ENCODE measurements around the gene HCLS1.
"Not testable (repeated sequence)": the region's sequence is repeated elsewhere in the genome, so short reads cannot be mapped to it uniquely, and the experiment has no call there.

HCLS1 gene

DNA sequence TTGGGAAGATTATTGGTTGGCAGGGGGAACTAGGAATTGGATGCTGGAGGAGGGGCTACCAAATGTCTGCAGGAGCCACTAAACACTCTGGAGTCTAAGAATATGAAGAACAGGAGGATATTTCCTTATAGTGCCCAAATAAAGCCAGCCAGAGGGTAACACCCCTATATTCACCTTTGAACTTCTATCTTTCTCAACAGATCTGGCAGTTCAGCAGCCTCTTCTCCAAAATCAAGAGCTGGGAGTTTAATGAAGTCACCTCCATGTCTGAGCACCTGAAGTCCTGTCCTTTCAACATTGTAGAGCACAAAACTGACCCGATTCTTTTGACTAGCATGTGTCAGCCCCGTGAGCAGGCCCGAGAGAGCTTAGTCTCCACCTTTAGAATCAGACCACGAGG, 34.2 kb downstream of the HCLS1 start:
- H3K4me3 ChIP-seq (ENCODE audit: low read depth, low read length): no peak overlapping the region
- TF ChIP-seq, protein P1, sequence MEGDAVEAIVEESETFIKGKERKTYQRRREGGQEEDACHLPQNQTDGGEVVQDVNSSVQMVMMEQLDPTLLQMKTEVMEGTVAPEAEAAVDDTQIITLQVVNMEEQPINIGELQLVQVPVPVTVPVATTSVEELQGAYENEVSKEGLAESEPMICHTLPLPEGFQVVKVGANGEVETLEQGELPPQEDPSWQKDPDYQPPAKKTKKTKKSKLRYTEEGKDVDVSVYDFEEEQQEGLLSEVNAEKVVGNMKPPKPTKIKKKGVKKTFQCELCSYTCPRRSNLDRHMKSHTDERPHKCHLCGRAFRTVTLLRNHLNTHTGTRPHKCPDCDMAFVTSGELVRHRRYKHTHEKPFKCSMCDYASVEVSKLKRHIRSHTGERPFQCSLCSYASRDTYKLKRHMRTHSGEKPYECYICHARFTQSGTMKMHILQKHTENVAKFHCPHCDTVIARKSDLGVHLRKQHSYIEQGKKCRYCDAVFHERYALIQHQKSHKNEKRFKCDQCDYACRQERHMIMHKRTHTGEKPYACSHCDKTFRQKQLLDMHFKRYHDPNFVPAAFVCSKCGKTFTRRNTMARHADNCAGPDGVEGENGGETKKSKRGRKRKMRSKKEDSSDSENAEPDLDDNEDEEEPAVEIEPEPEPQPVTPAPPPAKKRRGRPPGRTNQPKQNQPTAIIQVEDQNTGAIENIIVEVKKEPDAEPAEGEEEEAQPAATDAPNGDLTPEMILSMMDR (IDR thresholded peaks at IDR 0.05; ENCODE audit: borderline replicate concordance, insufficient read depth, low read depth, low read length): no peak

- H3K4me3 ChIP-seq (ENCODE audit: low read depth, low read length): no peak overlapping the region
- TF ChIP-seq, protein P1 (IDR thresholded peaks at IDR 0.05; ENCODE audit: borderline replicate concordance, insufficient read depth, low read depth, low read length): no peak
Measured at GRCh38 chr3:121624147-121624899, 36.4 kb downstream of the HCLS1 start.

DNA sequence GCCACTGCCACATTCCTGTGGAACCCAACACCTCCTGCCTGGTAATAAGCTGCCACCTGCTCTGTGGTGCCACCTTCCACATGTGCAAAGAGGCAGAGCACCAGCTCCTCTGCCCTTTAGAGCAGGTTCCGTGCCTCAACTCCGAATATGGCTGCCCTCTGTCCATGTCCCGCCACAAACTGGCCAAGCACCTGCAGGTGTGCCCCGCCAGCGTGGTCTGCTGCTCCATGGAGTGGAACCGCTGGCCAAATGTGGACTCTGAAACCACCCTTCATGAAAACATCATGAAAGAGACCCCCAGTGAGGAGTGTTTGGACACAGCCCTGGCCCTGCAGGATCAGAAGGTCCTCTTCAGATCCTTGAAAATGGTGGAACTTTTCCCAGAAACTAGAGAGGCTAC, 39.2 kb downstream of the HCLS1 start:
- no peak overlapping the region for H3K4me3 ChIP-seq (ENCODE audit: low read depth, low read length)
- TF ChIP-seq, protein P1 (IDR thresholded peaks at IDR 0.05; ENCODE audit: borderline replicate concordance, insufficient read depth, low read depth, low read length): no peak

DNA sequence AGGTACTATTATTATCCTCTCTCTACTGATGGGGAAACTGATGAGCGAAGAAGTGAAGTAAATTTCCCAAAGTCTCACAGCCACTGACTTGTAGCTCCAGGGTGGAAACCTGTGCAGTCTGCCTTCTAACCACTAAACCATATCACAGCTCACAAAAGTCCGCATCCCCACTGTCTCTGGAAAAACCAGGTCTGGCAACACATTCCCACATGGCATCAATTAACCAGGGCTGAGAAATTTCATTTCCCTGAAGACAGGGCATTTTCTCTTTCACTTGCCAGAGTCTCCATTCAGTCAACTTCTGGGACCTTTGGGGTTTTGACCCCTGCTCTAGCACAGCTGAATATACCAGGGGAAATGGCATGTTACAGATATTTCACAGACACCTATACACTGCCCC, 41.0 kb downstream of the HCLS1 start:
- H3K4me3 ChIP-seq (ENCODE audit: low read depth, low read length): no peak overlapping the region
- TF ChIP-seq, protein P1 (IDR thresholded peaks at IDR 0.05; ENCODE audit: borderline replicate concordance, insufficient read depth, low read depth, low read length): no peak

DNA sequence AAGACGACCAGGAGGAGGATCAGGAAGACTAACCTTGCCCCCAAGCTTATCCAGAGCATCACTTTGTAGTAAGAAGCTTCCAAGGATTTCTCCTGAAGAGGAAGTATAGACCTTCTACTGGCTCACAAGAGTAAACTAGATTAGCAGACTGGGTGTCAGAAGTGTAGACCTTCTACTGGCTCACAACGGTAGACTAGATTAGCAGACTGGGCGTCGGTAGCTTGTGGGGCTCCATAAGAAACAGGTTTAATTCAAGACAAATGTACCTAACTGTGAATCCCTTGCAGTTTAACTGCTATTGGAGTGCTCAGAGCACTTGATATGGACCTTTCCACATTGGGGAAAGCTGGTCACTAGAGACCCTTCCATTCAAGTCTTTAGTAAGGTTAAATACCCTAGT, 54.6 kb downstream of the HCLS1 start:
- TF ChIP-seq, protein P1 (IDR thresholded peaks at IDR 0.05; ENCODE audit: borderline replicate concordance, insufficient read depth, low read depth, low read length): no peak
- no peak overlapping the region for H3K4me3 ChIP-seq (ENCODE audit: low read depth, low read length)

- TF ChIP-seq, protein P1 (IDR thresholded peaks at IDR 0.05; ENCODE audit: borderline replicate concordance, insufficient read depth, low read depth, low read length): no peak
- no peak overlapping the region for H3K4me3 ChIP-seq (ENCODE audit: low read depth, low read length)
Measured at GRCh38 chr3:121604759-121605158, 55.9 kb downstream of the HCLS1 start.

- TF ChIP-seq, protein P1 (IDR thresholded peaks at IDR 0.05; ENCODE audit: borderline replicate concordance, insufficient read depth, low read depth, low read length): no peak
- H3K4me3 ChIP-seq (ENCODE audit: low read depth, low read length): no peak overlapping the region
Measured at GRCh38 chr3:121601212-121601812, 59.4 kb downstream of the HCLS1 start.

- not testable (repeated sequence) for H3K4me3 ChIP-seq (ENCODE audit: low read depth, low read length)
Measured at GRCh38 chr3:121599900-121600299, 60.8 kb downstream of the HCLS1 start.

All from GM12875 (cell line).